Activated T-cell treated with anti-CD3 and anti-CD28 coated beads, Interleukin-2, amount 50 U/mL, for 24 hours (primary cell): ENCODE measurements around the gene FNDC8.
"Not testable (repeated sequence)": the region's sequence is repeated elsewhere in the genome, so short reads cannot be mapped to it uniquely, and the experiment has no call there.

ENCODE experiments used
- DNase-seq: peaks from one replicate; pipeline ENCODE4 v3.0.0-alpha.2; 2020
- H3K27ac Mint-ChIP-seq: 2 replicates; pipeline ENCODE4 v1.8.0; 2020; ENCODE audit warnings: mild to moderate bottlenecking, mixed read lengths
- H3K27me3 Mint-ChIP-seq: 2 replicates; pipeline ENCODE4 v1.8.0; 2020; ENCODE audit warnings: mixed read lengths
- H3K36me3 Mint-ChIP-seq: 2 replicates; pipeline ENCODE4 v1.8.0; 2020; ENCODE audit warnings: low read depth, mixed read lengths
- H3K4me1 Mint-ChIP-seq: 2 replicates; pipeline ENCODE4 v1.8.0; 2020; ENCODE audit warnings: low read depth, mixed read lengths
- H3K4me3 Mint-ChIP-seq: 2 replicates; pipeline ENCODE4 v1.8.0; 2020; ENCODE audit warnings: mild to moderate bottlenecking, moderate library complexity, mixed read lengths
- H3K9me3 Mint-ChIP-seq: 2 replicates; pipeline ENCODE4 v1.8.0; 2020; ENCODE audit warnings: mixed read lengths

Gene FNDC8

GRCh38 chr17:35164716-35165115 lies 43.3 kb downstream of the FNDC8 start:
- Mint-ChIP-seq H3K36me3 (no peaks in the 10 kb centered on the region), H3K4me3 (no peak overlapping the region), H3K27me3 (no peaks in the 10 kb centered on the region), H3K27ac (no peak overlapping the region), H3K4me1 (peaks cover 44% of the 10 kb centered on the region), H3K9me3 (no peaks in the 10 kb centered on the region)
- DNase-seq: peak; percentile 16

- Mint-ChIP-seq H3K27ac (no peak overlapping the region), H3K27me3 (no peaks in the 10 kb centered on the region), H3K4me1 (peaks cover 31% of the 10 kb centered on the region), H3K4me3 (no peak overlapping the region), H3K9me3 (no peaks in the 10 kb centered on the region), H3K36me3 (no peaks in the 10 kb centered on the region)
- DNase-seq: peak; percentile 23
Measured at GRCh38 chr17:35166526-35166925, 45.1 kb downstream of the FNDC8 start.

DNA sequence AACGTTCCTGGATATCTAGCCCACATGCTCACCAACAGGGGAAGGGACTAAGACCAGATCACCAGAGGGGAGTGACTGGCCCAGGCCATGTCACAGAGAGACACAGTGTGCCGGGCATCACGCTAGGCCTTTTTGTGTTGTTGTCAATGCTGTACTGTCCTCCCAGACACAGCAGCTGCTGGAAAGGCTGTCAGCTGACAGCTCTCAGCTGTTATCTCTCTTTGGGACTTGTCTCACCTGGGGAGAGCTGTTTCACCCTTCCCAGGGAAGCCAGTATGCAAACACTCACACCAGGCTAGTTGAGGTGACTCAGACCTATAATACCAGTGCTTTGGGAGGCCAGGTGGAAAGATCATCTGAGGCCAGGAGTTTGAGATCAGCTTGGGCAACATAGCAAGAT lies 45.6 kb downstream of the FNDC8 start:
- DNase-seq: peak; percentile 28
- Mint-ChIP-seq H3K36me3 (no peaks in the 10 kb centered on the region), H3K4me3 (no peak overlapping the region), H3K27ac (no peak overlapping the region), H3K9me3 (no peaks in the 10 kb centered on the region), H3K27me3 (no peaks in the 10 kb centered on the region), H3K4me1 (peaks cover 30% of the 10 kb centered on the region)

- Mint-ChIP-seq H3K27ac (peak overlapping the region; percentile 13), H3K4me3 (no peak overlapping the region), H3K36me3 (no peaks in the 10 kb centered on the region), H3K4me1 (peaks cover 31% of the 10 kb centered on the region), H3K9me3 (no peaks in the 10 kb centered on the region), H3K27me3 (no peaks in the 10 kb centered on the region)
- no peak for DNase-seq
Measured at GRCh38 chr17:35167666-35168065, 46.3 kb downstream of the FNDC8 start.

DNA sequence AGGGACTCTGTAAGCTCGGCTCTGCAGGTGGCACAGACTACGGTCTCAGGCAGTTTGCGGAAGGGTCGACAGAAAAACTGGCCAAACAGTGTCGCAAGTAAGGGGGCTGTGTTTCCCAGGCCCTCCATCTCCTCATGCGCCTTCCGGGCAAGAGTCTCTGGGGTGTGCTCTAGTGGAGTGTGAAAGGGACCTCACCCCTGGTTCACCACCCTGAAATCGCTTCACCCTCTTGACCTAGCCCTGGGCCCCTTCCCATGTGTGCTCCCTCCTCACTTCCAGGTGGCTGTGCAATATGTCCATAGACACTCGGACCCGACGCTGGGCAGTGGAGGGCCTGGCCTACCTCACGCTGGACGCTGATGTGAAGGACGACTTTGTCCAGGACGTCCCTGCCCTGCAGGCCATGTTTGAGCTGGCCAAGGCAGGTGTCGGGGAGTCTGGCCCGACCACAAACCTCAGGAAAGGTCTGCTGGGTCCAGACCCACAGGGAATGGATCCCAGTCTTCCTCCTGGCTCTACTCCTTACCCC lies 48.5 kb downstream of the FNDC8 start:
- no peaks in the 10 kb centered on the region for H3K9me3 Mint-ChIP-seq
- peak; percentile 24 for DNase-seq
- H3K27ac Mint-ChIP-seq: no peak overlapping the region
- no peaks in the 10 kb centered on the region for H3K27me3 Mint-ChIP-seq
- no peaks in the 10 kb centered on the region for H3K36me3 Mint-ChIP-seq
- no peak overlapping the region for H3K4me3 Mint-ChIP-seq
- peaks cover 35% of the 10 kb centered on the region for H3K4me1 Mint-ChIP-seq

GRCh38 chr17:35170968-35171771 lies 49.8 kb downstream of the FNDC8 start:
- H3K27ac Mint-ChIP-seq: peak overlapping the region; percentile 71
- no peaks in the 10 kb centered on the region for H3K9me3 Mint-ChIP-seq
- peak; percentile 57 for DNase-seq
- H3K27me3 Mint-ChIP-seq: no peaks in the 10 kb centered on the region
- H3K4me3 Mint-ChIP-seq: no peak overlapping the region
- no peaks in the 10 kb centered on the region for H3K36me3 Mint-ChIP-seq
- peaks cover 42% of the 10 kb centered on the region for H3K4me1 Mint-ChIP-seq

GRCh38 chr17:35171834-35172233 lies 50.4 kb downstream of the FNDC8 start:
- no peaks in the 10 kb centered on the region for H3K27me3 Mint-ChIP-seq
- H3K4me3 Mint-ChIP-seq: peak overlapping the region; percentile 8
- H3K27ac Mint-ChIP-seq: peak overlapping the region; percentile 71
- no peak for DNase-seq
- H3K4me1 Mint-ChIP-seq: peaks cover 49% of the 10 kb centered on the region
- no peaks in the 10 kb centered on the region for H3K9me3 Mint-ChIP-seq
- H3K36me3 Mint-ChIP-seq: no peaks in the 10 kb centered on the region

DNA sequence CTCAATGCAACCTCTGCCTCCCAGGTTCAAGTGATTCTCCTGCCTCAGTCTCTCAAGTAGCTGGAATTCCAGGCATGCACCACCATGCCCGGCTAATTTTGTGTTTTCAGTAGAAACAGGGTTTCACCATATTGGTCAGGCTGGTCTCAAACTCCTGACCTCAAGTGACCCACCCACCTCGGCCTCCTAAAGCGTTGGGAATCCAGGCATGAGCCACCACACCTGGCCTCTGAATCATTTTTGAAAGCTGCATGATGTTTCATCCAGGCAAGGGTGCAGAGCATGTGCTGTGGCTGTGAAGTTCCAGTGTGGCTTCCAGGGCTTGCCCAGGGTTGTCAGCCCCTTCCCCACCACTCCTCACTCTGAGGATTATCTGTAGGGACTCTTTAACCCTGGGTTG lies 50.9 kb downstream of the FNDC8 start:
- not testable (repeated sequence) for H3K9me3 Mint-ChIP-seq, DNase-seq, H3K4me3 Mint-ChIP-seq, H3K27me3 Mint-ChIP-seq, H3K36me3 Mint-ChIP-seq
- Mint-ChIP-seq H3K4me1 (peaks cover 54% of the 10 kb centered on the region), H3K27ac (peak overlapping the region; percentile 40)

DNA sequence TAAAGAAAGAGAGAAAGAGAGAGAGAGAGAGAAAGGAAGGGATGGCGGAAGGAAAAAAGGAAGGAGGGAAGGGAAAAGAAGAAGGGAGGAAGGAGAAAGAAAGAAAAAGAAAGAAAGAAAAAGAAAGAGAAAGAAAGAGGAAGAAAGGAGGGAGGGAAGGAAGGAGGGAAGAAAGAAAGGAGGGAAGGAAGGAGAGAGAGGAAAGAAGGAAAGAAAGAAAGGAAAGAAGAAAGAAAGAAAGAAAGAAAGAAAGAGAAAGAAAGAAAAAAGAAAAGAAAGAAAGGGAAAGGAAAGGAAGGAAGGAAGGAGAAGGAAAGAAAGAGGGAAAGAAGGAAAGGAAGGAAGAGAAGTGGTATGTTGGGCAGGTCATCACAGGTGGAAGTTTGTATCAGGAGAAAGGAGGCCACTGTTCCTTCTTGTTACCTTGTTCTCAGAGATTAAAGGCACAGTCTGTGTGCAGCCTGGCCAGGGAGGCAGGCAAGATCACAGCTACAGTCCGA lies 53.5 kb downstream of the FNDC8 start:
- Mint-ChIP-seq H3K36me3 (no peaks in the 10 kb centered on the region), H3K27me3 (no peaks in the 10 kb centered on the region), H3K9me3 (no peaks in the 10 kb centered on the region), H3K4me1 (peaks cover 67% of the 10 kb centered on the region), H3K27ac (no peak overlapping the region), H3K4me3 (no peak overlapping the region)
- DNase-seq: no peak

GRCh38 chr17:35175638-35176415 lies 54.4 kb downstream of the FNDC8 start:
- Mint-ChIP-seq H3K4me3 (no peak overlapping the region), H3K36me3 (no peaks in the 10 kb centered on the region), H3K9me3 (no peaks in the 10 kb centered on the region), H3K4me1 (peaks cover 67% of the 10 kb centered on the region), H3K27ac (no peak overlapping the region), H3K27me3 (no peaks in the 10 kb centered on the region)
- no peak for DNase-seq

DNA sequence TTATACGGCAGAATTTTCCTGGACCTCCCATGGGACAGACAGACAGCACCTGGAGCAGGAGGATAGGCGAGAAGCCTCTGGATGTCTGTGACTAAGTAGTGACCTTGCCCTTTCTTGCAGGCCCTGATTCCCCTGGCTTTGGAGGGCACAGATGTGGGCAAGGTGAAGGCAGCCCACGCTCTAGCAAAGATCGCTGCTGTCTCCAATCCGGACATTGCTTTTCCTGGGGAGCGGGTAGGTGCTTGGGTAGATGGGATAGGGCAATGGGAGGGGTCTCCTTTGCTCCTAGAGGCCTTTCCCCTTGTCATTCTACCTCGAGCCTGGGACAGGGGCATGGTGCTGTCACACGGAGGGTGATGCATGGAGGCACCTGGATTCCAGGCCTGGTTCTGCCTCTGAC lies 55.5 kb downstream of the FNDC8 start:
- peaks cover 59% of the 10 kb centered on the region for H3K4me1 Mint-ChIP-seq
- peak overlapping the region; percentile 81 for H3K27ac Mint-ChIP-seq
- H3K36me3 Mint-ChIP-seq: no peaks in the 10 kb centered on the region
- H3K9me3 Mint-ChIP-seq: no peaks in the 10 kb centered on the region
- no peak overlapping the region for H3K4me3 Mint-ChIP-seq
- no peak for DNase-seq
- H3K27me3 Mint-ChIP-seq: no peaks in the 10 kb centered on the region

DNA sequence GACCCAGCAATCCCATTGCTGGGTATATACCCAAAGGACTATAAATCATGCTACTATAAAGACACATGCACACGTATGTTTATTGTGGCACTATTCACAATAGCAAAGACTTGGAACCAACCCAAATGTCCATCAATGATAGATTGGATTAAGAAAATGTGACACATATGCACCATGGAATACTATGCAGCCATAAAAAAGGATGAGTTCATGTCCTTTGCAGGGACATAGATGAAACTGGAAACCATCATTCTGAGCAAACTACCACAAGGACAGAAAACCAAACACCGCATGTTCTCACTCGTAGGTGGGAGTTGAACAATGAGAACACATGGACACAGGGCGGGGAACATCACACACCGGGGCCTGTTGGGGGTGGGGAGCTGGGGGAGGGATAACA lies 58.0 kb downstream of the FNDC8 start:
- H3K36me3 Mint-ChIP-seq, DNase-seq, H3K4me3 Mint-ChIP-seq, H3K27ac Mint-ChIP-seq, H3K9me3 Mint-ChIP-seq, H3K27me3 Mint-ChIP-seq: not testable (repeated sequence)
- peaks cover 63% of the 10 kb centered on the region for H3K4me1 Mint-ChIP-seq
